COLO668 (cell line): ENCODE data around the gene FAM174C.

Experiments
- DNase-seq: peaks from one replicate; lab custom pipeline; 2025; ENCODE audit not compliant: unreplicated experiment; lab: John Stamatoyannopoulos, UW

The FAM174C gene

DNA sequence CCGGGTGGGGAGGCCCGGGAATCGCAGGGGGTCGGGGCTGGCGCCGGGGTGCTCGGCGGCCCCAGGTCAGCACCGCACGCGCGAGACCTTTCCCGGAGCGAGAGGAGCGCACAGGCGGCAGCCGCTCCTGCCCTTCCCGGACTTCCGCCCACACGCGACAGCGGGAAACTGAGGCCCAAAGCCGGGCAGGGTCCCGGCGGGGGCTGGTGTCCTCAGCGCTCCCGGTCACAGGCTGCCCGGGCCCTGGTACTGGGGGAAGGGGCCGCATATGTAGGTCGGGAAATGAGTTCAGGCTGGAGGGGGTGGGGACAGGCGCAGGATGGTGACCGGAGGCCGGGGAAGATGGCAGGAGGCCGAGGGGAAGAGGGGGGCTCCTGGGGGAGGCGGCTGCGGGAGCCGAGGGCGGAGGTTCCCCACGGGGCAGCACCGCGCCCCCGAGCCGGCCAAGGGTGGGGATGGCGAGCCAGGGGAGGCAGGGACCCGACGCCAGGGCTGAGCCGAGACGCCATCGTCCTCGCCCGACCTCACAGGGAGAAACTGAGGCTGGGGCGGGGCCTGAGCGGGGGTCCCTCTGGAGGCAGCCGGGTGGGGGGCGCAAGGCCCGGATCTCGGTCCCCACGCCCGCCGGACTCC, 38.2 kb upstream of the FAM174C start:
- DNase-seq, result no peak

DNA sequence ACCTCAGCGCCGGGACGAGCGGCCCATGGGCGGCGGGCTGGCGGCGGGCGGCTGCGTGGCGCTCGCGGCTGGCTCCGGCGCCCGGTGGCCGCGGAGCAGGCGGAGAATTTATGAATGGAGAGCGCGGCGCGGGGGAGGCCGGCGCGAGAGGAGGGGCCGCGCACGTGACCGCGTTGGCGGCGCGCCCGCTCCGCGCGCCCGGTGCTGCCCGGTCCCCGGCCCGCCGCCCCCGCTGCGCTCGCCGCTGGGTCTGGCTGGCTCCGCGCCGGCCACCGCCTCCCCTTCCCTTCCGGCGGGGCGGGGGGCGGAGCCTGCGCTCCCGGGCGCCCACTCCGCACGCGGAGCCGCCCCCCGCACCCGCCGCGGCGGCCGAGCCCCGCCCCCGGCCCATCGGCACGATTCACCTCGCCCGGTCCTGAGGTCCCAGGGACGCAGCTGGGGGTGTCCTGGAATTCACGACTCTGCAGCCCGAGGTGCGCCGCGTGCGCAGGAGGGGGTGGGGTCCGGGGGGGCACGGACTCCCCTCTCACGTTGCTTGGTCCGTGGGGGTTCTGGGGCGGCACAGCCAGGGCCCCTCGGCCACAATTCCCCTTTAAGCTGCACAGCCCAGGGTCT, 37.5 kb upstream of the FAM174C start, which contains the start of gene CBARP:
Gene CBARP (minus strand): TSS at position 252 of the 615 bp plus-strand sequence. CDS start 1,905 bp downstream, outside the sequence.
- DNase-seq, result peak; percentile 44

DNA sequence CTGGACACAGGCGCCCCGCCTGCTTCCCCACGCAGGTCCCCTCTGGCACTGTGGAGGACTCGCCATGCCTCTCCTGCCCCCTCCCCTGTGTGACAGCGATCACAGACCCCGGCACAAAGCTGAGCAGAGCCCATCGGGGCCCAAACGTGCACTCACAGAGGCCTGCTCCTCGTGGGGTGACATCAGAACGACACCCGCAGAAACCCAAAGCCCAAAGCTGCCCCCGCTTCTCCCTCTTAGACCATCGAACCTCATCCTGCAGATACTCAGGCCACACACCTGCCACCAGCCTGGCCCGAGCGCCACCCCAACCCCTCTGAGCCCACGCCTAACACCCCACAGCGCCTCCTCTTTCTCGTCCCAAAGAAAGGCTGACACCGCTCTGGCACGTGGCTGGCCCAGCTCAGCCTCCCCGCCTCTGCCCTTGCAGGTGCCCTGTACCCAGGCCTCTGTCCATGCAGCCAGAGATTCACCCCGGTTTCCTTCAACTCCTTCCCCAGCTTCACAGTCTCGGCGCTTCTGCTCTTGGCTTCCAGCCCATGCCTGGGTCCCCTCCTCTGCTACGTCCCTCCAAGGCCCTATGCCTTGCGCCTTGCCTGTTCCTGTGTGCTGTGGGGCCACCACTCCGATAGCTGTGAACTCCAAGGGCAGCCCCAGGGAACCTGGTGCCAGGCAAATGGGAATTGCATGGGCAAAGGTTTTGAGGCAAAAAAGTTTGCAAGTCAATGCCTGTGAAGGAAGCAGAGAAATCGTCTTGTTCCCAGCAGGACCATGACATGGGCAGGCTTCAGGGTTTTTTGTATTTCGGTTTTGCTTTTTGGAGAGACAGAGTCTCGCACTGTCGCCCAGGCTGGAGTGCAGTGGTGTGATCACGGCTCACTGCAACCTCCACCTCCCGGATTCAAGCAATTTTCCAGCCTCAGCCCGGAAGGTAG, 36.7 kb upstream of the FAM174C start:
- DNase-seq, result no peak

DNA sequence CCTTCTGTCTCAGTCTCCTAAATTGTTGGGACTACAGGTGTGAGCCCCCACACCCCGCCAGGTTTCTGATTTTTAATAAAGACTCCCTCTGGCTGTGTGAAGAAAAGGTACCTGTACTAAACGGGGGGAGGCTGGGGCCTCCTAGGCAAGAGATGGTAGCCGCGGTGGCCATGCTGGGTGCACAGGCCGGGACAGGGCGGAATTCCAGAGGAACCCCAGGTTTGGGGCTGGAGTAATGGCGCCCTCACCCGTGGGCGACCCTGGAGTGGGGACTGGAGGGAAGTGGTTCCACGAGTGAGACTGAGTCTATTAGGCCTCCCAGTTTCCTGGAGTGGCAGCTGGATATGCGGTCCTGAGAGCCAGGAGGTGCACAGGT, 35.9 kb upstream of the FAM174C start:
- DNase-seq, result no peak

DNA sequence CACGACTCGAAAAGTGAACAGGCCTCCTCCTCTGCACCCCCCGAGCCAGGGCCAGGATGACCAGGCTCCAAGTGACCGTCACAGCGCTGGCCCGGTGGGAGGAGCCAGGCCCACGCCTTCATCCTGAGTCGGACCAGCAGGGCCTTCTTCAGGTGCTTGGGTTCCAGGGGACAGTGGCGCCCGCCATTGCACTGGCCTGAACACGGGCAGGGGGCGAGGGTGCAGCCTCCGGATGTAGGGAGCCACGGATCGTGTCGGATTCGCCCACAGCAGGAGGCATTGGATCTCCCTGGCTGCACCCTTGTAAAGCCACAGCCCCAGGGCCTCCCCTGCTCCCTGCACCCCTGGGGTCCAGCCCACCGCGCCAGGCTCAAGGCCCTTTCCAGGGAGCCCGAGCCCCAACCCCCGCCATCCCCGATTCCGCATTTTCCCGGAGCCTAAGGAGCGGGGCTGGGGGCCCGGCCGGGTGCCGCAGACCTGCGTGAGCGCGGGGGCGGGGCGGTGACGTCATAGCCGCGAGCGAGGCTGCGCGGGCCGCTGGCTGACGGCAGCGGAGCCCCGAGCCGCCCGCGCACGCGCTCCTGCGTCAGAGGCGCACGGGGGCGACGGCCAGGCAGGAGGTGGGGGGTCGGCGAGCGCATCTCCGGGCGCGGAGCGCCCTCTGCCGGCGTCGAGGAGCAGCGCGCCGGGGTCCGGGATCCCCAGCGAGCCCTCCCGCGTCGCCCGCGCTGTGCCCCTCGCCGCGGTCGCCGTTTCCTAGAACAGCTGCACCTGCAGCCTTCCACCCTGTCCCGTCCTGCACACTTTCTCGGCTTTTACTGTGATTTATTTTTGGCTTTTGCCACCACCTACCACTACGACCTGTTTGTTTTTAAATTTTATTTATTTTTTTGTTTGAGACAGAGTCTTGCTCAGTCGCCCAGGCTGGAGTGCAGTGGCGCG, 35.3 kb upstream of the FAM174C start:
- peak; percentile 94 for DNase-seq

DNA sequence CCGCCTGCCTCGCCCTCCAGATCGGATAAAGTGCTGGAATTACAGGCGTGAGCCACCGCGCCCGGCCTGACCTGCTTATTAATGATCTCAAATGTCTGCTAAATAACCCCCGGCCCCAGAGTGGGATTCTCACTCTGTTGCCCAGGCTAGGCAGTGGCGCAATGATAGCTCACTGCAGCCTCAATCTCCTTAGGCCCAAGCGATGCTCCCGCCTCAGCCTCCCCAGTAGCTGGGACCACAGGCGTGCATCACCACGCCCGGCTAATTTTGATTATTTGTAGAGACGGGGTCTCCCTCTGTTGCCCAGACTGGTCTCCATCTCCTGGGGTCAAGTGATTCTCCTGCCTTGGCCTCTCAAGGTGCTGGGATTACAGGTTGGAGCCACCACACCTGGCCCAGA, 34.4 kb upstream of the FAM174C start:
- no peak for DNase-seq

DNA sequence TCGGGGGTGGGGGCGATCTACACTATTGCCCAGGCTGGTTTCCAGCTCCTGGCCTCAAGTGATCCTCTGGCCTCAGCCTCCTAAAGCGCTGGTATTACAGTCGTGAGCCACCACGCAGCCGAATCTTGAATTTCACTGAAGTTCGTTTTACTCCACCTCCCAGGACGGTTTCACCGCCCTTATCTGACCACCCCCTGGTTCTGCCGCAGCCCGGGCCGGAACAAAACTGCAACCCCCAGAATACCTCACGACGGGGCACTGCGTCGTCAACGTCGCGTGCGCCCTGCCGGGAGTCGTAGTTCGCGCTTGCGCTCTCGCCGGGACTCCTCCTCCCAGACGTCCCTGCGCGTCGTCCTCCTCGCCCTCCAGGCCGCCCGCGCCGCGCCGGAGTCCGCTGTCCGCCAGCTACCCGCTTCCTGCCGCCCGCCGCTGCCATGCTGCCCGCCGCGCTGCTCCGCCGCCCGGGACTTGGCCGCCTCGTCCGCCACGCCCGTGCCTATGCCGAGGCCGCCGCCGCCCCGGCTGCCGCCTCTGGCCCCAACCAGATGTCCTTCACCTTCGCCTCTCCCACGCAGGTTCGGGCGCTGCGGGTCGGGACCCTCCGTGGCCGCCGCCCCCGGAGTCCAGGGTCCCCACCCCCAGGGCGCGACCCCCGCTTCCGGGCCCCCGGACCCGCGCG, 33.8 kb upstream of the FAM174C start, which contains the start of gene ATP5F1D:
Gene ATP5F1D (plus strand): TSS at position 335 of the 679 bp plus-strand sequence. CDS start 100 bp downstream, at position 435.
- peak; percentile 96 for DNase-seq

DNA sequence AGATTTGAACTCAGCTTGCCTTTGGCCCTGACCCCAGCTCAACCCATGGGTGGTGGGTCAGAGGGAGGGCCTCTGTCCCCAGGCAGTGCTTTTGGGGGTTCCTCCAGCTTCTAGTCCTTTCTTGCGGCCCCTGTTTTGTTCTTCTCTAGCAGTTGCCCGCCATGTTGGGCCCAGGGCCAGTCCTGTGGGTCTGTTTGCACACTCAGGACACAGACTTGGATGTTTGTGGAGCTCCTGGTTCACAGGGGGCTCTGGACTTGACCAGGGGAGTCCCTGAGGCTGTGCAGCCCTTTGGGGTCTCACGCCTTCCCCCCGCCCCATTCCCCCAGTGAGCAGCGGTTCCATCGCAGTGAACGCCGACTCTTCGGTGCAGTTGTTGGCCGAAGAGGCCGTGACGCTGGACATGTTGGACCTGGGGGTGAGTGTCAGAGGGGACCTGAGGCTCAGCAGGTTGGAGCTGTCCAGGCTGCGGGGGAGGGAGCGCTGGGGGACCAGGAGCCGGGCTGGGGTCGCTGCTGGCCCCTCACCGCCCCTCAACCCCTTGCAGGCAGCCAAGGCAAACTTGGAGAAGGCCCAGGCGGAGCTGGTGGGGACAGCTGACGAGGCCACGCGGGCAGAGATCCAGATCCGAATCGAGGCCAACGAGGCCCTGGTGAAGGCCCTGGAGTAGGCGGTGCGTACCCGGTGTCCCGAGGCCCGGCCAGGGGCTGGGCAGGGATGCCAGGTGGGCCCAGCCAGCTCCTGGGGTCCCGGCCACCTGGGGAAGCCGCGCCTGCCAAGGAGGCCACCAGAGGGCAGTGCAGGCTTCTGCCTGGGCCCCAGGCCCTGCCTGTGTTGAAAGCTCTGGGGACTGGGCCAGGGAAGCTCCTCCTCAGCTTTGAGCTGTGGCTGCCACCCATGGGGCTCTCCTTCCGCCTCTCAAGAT, 31.3 kb upstream of the FAM174C start:
- peak; percentile 78 for DNase-seq

DNA sequence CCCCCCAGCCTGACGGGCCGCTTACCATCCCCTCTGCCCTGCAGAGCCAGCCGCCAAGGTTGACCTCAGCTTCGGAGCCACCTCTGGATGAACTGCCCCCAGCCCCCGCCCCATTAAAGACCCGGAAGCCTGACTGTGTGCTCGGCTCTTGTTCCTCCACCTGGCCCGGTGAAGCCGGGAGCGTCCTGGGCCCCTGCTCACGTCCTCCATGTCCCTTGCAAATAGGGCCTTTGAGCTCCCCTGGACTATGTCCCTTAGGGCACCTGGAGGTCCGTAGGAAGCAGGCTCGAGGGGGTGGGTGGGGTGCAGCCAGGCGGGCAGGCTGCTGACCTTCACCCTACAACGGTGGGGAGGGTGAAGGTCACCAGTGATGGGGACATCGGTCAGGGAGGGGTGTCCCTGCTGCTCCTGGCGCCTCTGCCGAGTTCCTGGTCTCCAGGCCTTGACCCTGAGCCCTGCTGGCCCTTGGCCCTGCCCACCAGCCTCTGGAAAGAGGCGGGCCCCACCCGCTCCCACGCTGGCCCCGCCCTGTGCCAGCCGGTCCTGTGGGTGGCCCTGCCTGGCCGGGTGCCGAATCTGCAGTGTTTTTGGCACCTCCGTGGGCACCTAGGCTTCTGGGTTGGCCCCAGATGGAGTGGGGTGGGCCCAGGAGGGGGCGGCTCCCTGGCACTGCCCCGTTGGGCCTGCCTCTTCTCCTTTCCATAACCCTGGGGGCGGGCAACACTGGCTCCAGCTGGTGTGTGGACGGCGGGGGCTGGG, 30.5 kb upstream of the FAM174C start:
- peak; percentile 20 for DNase-seq

DNA sequence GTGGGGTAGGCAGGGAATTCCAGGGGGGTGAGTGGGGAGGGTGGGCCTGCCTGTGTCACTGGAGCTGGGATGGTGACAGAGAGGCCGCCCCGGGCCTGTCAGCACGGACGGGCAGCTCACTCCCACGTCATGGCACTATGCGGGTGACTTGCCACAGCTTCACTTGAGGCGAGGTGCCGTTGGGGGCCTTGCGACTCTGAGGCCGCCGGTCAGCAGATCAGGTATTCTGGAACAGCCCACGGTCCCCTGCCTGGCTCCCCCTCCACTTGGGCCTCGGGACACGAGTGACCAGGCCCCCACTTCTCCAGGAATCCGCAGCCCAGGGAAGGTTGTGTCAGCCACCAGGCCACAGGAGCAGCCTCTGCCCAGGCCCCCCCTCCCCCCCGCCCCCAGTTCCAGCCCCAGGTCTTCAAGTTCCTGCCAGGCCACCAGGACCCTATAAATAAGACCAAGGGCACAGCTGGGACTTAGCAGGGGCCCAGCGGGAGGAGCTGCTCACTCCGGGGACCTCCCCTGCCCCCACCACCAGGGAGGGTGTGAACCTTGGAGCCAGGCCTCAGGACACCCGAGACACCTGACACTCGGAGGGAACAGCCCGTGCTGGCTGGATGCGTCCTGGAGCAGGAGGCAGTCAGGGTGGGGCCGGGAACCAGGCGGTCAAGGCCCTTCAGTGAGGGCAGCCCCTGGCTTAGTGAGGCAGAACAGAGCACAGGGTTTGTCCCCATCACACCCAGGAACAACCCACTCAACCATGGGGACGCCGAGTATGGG, 29.7 kb upstream of the FAM174C start:
- DNase-seq, result peak; percentile 57

DNA sequence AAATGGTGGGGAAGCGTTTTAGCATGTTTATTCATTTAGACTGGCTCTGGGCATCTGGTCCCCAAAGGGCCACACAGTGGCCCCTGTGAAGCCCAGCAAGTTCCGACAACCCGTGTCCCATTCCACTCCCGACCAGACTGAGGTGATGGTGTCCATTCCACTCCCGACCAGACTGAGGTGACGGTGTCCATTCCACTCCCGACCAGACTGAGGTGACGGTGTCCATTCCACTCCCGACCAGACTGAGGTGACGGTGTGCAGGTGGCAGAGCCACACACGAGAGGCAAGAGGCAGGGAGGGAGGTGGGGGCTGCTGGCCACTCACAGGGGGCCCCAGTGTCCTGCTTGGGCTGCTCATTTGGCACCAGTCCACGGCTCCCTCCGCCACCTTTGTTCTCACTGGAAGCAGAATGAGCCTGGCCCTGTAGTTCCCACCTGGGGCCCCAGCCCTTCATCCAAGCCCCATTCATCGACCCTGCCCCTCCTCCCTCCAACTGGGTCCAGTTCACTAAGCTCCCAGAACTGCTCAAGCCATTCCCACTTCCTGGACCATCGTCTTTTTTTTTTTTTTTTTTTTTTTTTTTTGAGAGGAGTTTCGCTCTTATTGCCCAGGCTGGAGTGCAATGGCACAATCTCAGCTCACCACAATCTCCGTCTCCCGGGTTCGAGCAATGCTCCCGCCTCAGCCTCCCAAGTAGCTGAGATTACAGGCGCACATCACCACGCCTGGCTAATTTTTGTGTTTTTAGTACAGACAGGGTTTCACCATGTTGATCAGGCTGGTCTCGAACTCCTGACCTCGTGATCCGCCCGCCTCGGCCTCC, 28.9 kb upstream of the FAM174C start:
- peak; percentile 70 for DNase-seq

DNA sequence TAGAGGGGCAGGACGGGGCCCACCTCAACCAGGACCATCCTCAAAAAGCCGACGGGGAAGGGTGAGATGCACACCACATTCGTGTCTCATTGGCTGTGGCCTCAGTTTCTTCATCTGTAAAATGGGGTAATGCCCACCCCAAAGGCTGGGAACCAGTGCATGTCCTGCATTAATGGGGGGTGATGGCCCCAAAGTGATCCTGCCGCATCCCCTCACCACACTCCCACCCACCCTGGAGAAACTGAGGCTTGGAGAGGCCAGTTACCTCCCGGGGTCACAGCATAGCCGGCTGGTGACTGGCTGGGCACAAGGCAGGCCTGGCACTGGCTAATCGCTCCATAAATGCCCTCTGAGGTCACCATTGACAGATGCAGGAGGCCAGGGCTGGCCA, 27.6 kb upstream of the FAM174C start:
- DNase-seq, result no peak

DNA sequence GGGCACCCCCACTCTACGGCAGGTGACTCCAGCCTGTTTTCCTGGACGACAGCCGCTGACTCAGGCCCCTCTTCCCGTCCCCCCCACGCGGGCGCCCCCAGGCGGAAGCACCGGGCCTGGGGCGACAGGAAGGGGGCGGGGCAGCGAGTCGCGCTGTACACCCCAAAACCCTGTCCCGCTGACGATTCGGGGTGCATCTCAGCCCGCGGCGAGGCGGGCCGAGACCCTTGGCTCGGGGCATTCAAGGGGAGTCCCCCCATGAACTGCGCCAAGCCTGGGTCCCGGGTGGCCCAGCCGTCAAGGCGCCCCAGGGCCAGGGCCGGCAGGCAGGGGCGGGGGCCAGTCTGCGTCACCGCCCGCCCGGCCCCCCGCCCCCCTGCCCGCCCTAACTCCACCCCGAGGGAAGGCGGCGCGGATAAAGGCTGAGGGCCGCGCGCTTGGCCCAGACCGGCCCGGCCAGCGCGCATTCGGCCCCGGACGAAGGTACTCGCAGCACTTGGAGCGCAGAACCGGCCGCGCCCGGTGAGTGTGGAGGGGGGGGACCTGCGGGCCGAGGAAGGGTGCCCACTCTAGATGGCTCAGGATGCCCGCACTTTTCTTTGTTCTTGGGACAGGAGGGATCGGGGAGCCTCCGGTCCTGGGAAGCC, 27.1 kb upstream of the FAM174C start, which contains the start of gene MIDN:
Gene MIDN (plus strand): TSS at position 445 of the 647 bp plus-strand sequence. CDS start 1,714 bp downstream, outside the sequence.
- DNase-seq, result peak; percentile 86

DNA sequence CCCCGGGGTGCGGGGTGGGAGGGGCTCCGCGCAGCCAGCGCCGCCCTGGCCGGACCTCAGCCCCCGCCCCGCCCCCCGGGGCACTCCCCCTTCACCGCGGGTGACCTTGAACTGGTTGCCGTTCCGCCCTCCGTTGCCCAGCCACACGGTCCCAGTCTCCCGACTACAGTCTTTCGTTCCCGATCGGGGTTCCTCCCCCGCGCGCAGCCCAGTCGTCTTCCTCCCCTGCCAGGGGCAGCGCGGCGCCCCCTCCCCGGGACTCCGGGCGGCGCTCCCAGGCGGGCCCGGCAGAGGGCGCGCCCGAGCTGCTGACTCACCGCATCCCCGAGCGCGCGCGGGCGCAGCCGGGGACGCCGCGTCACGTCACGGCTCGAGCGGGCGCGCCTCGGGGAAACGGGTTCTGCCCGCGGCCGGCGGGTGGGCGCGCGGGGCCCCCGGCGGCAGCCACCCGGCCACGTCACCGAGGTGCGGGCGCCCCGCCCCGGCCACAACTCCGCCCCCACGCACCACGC, 26.5 kb upstream of the FAM174C start:
- DNase-seq, result peak; percentile 88

DNA sequence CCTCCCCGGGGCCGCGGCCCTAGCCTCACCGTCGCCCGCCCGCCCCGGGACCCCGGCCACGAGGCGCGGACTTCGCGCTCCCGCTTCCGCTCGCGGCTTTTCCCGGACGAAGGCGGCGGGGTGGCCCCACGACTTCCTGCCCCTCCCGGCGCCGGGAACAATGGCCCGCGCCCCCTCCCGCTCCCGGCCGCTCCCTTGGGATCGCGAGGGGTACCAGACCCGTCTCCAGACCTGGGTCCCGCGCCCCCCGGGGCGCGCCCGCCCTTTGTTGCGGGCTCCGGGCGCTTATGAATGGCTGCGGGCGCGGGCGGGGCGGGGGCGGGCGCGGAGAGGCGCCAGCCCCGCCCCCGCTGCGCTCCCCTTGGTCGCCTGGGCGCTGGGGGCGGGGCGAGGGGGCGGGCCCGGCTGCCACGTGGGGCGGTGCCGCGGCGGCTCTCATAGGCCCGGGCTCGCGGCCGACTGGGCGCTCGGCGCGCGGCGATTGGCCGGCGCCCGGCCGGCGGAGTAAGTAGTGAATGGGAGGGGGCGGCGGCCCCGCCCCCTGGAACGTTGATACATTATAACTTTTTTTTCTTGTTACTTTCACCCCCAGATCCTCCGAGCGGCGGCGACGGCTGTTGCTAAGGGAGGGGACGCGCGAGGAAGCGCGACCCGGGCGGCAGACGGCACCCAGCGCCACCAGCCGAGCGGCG, 25.9 kb upstream of the FAM174C start:
- peak; percentile 98 for DNase-seq
